ENCODE measurements around the gene NMNAT3. TPM values are rescaled to one million over a fixed set of nuclear protein-coding genes. Genes with fewer than 3 reads are reported as not detected.

The NMNAT3 gene
- polyA plus RNA-seq, 1 of the 3 experiments (the other 2 are of a cell fraction), result not detected

GRCh38 chr3:139548801-139549200 lies 129.0 kb downstream of the NMNAT3 start:
- Histone ChIP-seq H3F3A (replicated peaks; ENCODE audit: insufficient read depth) (no peaks in the 10 kb centered on the region), H3K27me3 (ENCODE audit: insufficient read depth) (no peaks in the 10 kb centered on the region), H3K9me2 (no peaks in the 10 kb centered on the region), H3K27ac (ENCODE audit: low read depth in 2 of 2, low read length in 1 of 2) (no peak overlapping the region), H4K20me1 (ENCODE audit: insufficient read depth) (no peaks in the 10 kb centered on the region), H3K4me2 (no peak overlapping the region), H3K4me1 (ENCODE audit: control insufficient read depth in 1 of 2, insufficient read depth in 2 of 2, low read depth in 1 of 2, low read length in 1 of 2) (peaks cover 0 to 3% of the 10 kb centered on the region in 2 experiments; a peak in 1 of 4 replicates), H3K4me3 (ENCODE audit: low read depth in 2 of 2, low read length in 1 of 2) (no peak overlapping the region), H3K9me3 (no peaks in the 10 kb centered on the region), H3K79me2 (ENCODE audit: insufficient read depth) (no peaks in the 10 kb centered on the region), H3K36me3 (replicated peaks in 1 of 2; ENCODE audit: control insufficient read depth in 1 of 2, insufficient read depth in 2 of 2, low read length in 1 of 2) (no peaks in the 10 kb centered on the region), H3K9ac (no peak overlapping the region), H2AFZ (ENCODE audit: low read depth) (no peak overlapping the region)
- TF ChIP-seq ELF1 (IDR thresholded peaks at IDR 0.05) (no peak), CHD2 (IDR thresholded peaks at IDR 0.05; ENCODE audit: low read length, partially characterized antibody) (no peak), USF2 (IDR thresholded peaks at IDR 0.05; ENCODE audit: borderline replicate concordance, low read depth, low read length) (no peak), EP300 (IDR thresholded peaks at IDR 0.05; ENCODE audit: borderline replicate concordance in 1 of 2, low read depth in 1 of 2, low read length in 1 of 2) (no peak), FOXM1 (IDR thresholded peaks at IDR 0.05; ENCODE audit: low read depth) (no peak), NFIC (IDR thresholded peaks at IDR 0.05; ENCODE audit: borderline replicate concordance) (no peak), RAD21 (IDR thresholded peaks at IDR 0.05; ENCODE audit: low read length) (no peak), MAX (IDR thresholded peaks at IDR 0.05; ENCODE audit: low read depth) (no peak), MEF2A (IDR thresholded peaks at IDR 0.05; ENCODE audit: borderline replicate concordance, low read depth) (no peak), MXI1 (IDR thresholded peaks at IDR 0.05; ENCODE audit: low read depth, low read length) (no peak), JUND (IDR thresholded peaks at IDR 0.05) (no peak), CTCF (IDR thresholded peaks at IDR 0.05) (no peak), RXRA (IDR thresholded peaks at IDR 0.05; ENCODE audit: borderline replicate concordance, low read depth) (no peak), IRF3 (IDR thresholded peaks at IDR 0.05; ENCODE audit: low read depth, low read length) (no peak), RCOR1 (IDR thresholded peaks at IDR 0.05; ENCODE audit: low read length) (no peak), ZBTB33 (IDR thresholded peaks at IDR 0.05; ENCODE audit: borderline replicate concordance, low read depth) (no peak), REST (IDR thresholded peaks at IDR 0.05; ENCODE audit: low read depth, low read length) (no peak), USF1 (IDR thresholded peaks at IDR 0.05; ENCODE audit: borderline replicate concordance, low read depth) (no peak)
- no peak for DNase-seq
- 46% methylated on average over 5 of the region's 5 CpGs for WGBS (ENCODE audit: low lambda C conversion rate)
- ChIA-PET POLR2A (no interaction called here), CTCF (interaction anchor here (1.3 kb wide), 1 partner anchor 386 kb away, joined by 3 read pairs; the partner anchor contains the start of gene CLSTN2)
